Body of pancreas (tissue), 4 donors: Measurements from ENCODE around the gene PYGO2.

Experiments
- POLR2A ChIP-seq, 3 donors: fragments of 450-650 bp; IDR thresholded peaks; one replicate each; pipeline ENCODE4 v1.6.1; 2016; ENCODE audit warnings: antibody characterized with exemption in 3 of 3, mild to moderate bottlenecking in 2 of 3
- TF ChIP-seq, protein P1 (sequence below), 7 experiments: fragments of 450-650 bp in 4 of 7; fragments of 200-600 bp in 3 of 7; sonication (generic) in 3 of 7; IDR thresholded peaks; one replicate each; pipeline ENCODE4 v1.5.1; 2016 to 2019; ENCODE audit warnings: antibody characterized with exemption in 7 of 7

DNA sequence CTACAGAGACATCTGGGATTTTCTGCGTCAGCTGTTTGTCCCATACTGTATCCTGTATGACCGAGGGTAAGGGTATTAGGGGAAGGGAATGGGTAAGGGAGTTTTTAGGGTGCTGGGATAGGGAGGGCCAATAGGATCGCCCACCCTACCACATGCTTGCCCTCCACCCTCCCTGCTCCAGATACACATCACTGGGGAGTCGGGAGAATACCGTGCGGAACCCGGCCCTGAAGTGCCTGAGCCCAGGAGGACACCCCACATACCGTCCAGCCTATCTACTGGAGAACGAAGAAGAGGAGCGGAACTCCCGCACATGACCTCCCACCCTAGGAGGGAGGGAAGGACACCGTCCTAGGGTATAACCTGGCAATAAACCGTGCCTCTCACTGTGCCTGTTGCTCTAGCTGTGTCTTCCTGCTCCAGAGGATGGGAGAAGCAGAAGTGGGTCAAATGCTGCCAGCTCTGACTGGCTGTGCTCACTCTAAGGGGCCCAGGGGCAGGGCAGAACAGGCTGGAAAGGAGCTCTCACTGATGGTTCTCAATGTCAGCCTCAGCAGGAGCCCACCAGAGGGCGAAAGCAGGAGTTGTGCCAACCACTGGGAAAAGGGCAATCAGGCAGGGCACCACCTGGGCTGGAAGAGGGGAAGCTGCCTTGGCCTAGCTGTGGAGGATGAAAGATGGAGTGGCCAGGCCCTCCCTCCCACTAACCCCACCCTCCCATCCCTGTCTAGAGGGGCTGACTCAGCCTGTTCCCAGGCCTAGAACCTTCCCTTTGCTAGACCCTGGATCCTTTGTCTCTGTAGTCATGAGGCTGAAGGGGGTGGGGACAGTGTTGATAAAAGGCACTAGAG, 31.4 kb upstream of the PYGO2 start:
- TF ChIP-seq, protein P1, sequence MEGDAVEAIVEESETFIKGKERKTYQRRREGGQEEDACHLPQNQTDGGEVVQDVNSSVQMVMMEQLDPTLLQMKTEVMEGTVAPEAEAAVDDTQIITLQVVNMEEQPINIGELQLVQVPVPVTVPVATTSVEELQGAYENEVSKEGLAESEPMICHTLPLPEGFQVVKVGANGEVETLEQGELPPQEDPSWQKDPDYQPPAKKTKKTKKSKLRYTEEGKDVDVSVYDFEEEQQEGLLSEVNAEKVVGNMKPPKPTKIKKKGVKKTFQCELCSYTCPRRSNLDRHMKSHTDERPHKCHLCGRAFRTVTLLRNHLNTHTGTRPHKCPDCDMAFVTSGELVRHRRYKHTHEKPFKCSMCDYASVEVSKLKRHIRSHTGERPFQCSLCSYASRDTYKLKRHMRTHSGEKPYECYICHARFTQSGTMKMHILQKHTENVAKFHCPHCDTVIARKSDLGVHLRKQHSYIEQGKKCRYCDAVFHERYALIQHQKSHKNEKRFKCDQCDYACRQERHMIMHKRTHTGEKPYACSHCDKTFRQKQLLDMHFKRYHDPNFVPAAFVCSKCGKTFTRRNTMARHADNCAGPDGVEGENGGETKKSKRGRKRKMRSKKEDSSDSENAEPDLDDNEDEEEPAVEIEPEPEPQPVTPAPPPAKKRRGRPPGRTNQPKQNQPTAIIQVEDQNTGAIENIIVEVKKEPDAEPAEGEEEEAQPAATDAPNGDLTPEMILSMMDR (IDR thresholded peaks at IDR 0.05), result peak in 1 of 7 experiments; percentile 20
- no peak for TF ChIP-seq POLR2A (IDR thresholded peaks at IDR 0.05)
